K562 (cell line): ENCODE results near the gene SPAG4. TPM values are rescaled to one million over a fixed set of nuclear protein-coding genes. Genes with fewer than 3 reads are reported as not detected.
A peak's percentile ranks its signal among the peaks of the same experiment; 100 is the strongest.

Experiments
- ATAC-seq: fragments of 200-7000 bp; cut with Tn5 transposase; 3 replicates; pipeline ENCODE4 v1.9.1; 2020; ENCODE audit warnings: moderate library complexity
- BruUV-seq: library from RNA; stranded (reverse); fragments of 400-500 nt; replicated peaks from 2 replicates; lab custom pipeline; 2021; lab: Mats Ljungman, UMichigan
- CTCF ChIA-PET: fragments of 300-600 bp; formaldehyde crosslinking; extraction: SDS; loops from one replicate; lab custom pipeline; 2021; ENCODE audit warnings: low intra/inter-chr PET ratio; lab: Yijun Ruan, JAX
- POLR2A ChIA-PET: fragments of 300-600, 350-650 bp; sonication (Branson Sonifier 250); formaldehyde crosslinking; extraction: SDS; loops from one replicate; lab custom pipeline; 2021; ENCODE audit warnings: antibody characterized with exemption, inconsistent platforms; lab: Yijun Ruan, JAX
- DNase-seq, 4 experiments: peaks; one replicate each; pipeline versions ENCODE4 v3.0.0 to v3.0.0-alpha.2; 2011 to 2018; ENCODE audit warnings: low spot score in 3 of 4, mixed read lengths in 3 of 4; ENCODE audit errors: extremely low read depth in 1 of 4
- FAIRE-seq: peaks from 2 replicates; lab custom pipeline; 2011; peaks lifted over from hg19 to GRCh38; lab: Jason Lieb, UNC
- H2AFZ ChIP-seq: 2 replicates; pipeline ENCODE4 v1.6.0; 2011; ENCODE audit warnings: low read depth, low read length, control low read depth, inconsistent platforms
- H3K27ac ChIP-seq: fragments of 200-600 bp; 3 replicates; pipeline ENCODE4 v1.8.0; 2011; ENCODE audit warnings: low read depth, mild to moderate bottlenecking, control low read depth, inconsistent platforms, low read length, moderate library complexity, mixed read lengths; ENCODE audit errors: extremely low read depth
- H3K27me3 ChIP-seq, 2 experiments: fragments of 300-600 bp in 1 of 2; 2 replicates in 1 of 2; 3 replicates in 1 of 2; pipeline versions ENCODE4 v1.6.0 to v1.8.0; 2011; ENCODE audit warnings: inconsistent platforms in 2 of 2, low read length in 2 of 2, mild to moderate bottlenecking in 1 of 2, mixed read lengths in 1 of 2, moderate library complexity in 1 of 2; ENCODE audit not compliant: control insufficient read depth in 2 of 2, insufficient read depth in 2 of 2
- H3K36me3 ChIP-seq: fragments of 300-600 bp; 3 replicates; pipeline ENCODE4 v1.8.0; 2011; ENCODE audit warnings: mild to moderate bottlenecking, low read length, inconsistent platforms; ENCODE audit not compliant: control insufficient read depth, insufficient read depth
- H3K4me1 ChIP-seq, 2 experiments: fragments of 200-600 bp in 1 of 2; replicated peaks in 1 of 2; 2 replicates in 1 of 2; 3 replicates in 1 of 2; pipeline versions ENCODE4 v1.5.1 to v1.8.0; 2011; ENCODE audit warnings: inconsistent platforms in 2 of 2, low read length in 2 of 2, mild to moderate bottlenecking in 1 of 2, mixed read lengths in 1 of 2, moderate library complexity in 1 of 2; ENCODE audit not compliant: control insufficient read depth in 2 of 2, insufficient read depth in 2 of 2
- H3K4me2 ChIP-seq: 2 replicates; pipeline ENCODE4 v1.6.1; 2011; ENCODE audit warnings: low read length, control low read depth, inconsistent platforms, mixed read lengths; ENCODE audit not compliant: insufficient read depth
- H3K4me3 ChIP-seq: fragments of 200-600 bp; sonication (generic), shearing (Covaris generic); 2 replicates; pipeline ENCODE4 v1.5.1; 2016; ENCODE audit warnings: control low read depth, inconsistent platforms
- H3K79me2 ChIP-seq: fragments of 200-600 bp; 3 replicates; pipeline ENCODE4 v1.8.0; 2011; ENCODE audit warnings: low read length, inconsistent platforms; ENCODE audit not compliant: control insufficient read depth, insufficient read depth
- H3K9ac ChIP-seq, 2 experiments: 2 replicates each; pipeline versions ENCODE4 v1.6.0 to v1.6.1; 2011; ENCODE audit warnings: low read depth in 2 of 2, low read length in 2 of 2, control low read depth in 1 of 2, inconsistent platforms in 1 of 2, mild to moderate bottlenecking in 1 of 2, mixed read lengths in 1 of 2; ENCODE audit not compliant: insufficient read depth in 1 of 2
- H3K9me1 ChIP-seq: one replicate; pipeline ENCODE4 v1.6.0; 2011; ENCODE audit warnings: inconsistent platforms, mild to moderate bottlenecking, low read length, moderate library complexity; ENCODE audit not compliant: control insufficient read depth, insufficient read depth
- H3K9me3 ChIP-seq: replicated peaks from 2 replicates; pipeline ENCODE4 v1.5.1; 2011; ENCODE audit warnings: low read depth, low read length, inconsistent platforms; ENCODE audit not compliant: control insufficient read depth, insufficient read depth
- H4K20me1 ChIP-seq: replicated peaks from 2 replicates; pipeline ENCODE4 v1.6.1; 2011; ENCODE audit warnings: low read length, inconsistent platforms, mixed read lengths; ENCODE audit not compliant: control insufficient read depth, insufficient read depth
- C11orf30 ChIP-seq: fragments of 450-650 bp; IDR thresholded peaks from 2 replicates; pipeline ENCODE4 v1.6.1; 2016; ENCODE audit warnings: low read depth, mild to moderate bottlenecking
- CREB3 ChIP-seq: fragments of 450-650 bp; conservative IDR thresholded peaks from 2 replicates; pipeline ENCODE4 v1.6.1; 2016; ENCODE audit warnings: missing genetic modification characterization, low read depth, mild to moderate bottlenecking, missing compliant biosample characterization, moderate library complexity
- KDM4B ChIP-seq, 2 experiments: fragments of 450-650 bp in 1 of 2; sonication (generic) in 1 of 2; IDR thresholded peaks; 2 replicates each; pipeline ENCODE4 v1.6.1; 2016 to 2017; ENCODE audit warnings: borderline replicate concordance in 2 of 2, antibody characterized with exemption in 1 of 2, low read depth in 1 of 2, mild to moderate bottlenecking in 1 of 2
- UBTF ChIP-seq, 2 experiments: IDR thresholded peaks; 2 replicates each; pipeline ENCODE4 v1.6.1; 2012; ENCODE audit warnings: improper control_type of control experiment in 2 of 2, low read depth in 2 of 2, low read length in 2 of 2, borderline replicate concordance in 1 of 2
- ZBTB33 ChIP-seq: sonication (generic); formaldehyde crosslinking; IDR thresholded peaks from 2 replicates; pipeline ENCODE4 v1.8.1; 2023; ENCODE audit warnings: mild to moderate bottlenecking, missing genetic modification reagents
- ZNF280B ChIP-seq: fragments of 250-450 bp; sonication (Bioruptor Pico); IDR thresholded peaks from 2 replicates; pipeline ENCODE4 v1.5.1; 2021; ENCODE audit warnings: mild to moderate bottlenecking
- WGBS: fragments of 100-300 bp; shearing (Covaris generic); methylation state at CpG from one replicate; pipeline ENCODE4 v1.1.6; 2016; ENCODE audit warnings: low coverage, mixed read lengths; ENCODE audit not compliant: insufficient coverage; ENCODE audit errors: missing lambda C conversion rate; 5-methylcytosine and 5-hydroxymethylcytosine counted together
- in situ Hi-C: fragments of 300-500 bp; cut with MboI; formaldehyde crosslinking; loops from 4 replicates; pipeline ENCODE4 v1.15.0; 2018; ENCODE audit warnings: inconsistent platforms, mixed read lengths
- intact Hi-C: fragments of 100-400 bp; cut with micrococcal nuclease; formaldehyde crosslinking; loops from 2 replicates; pipeline ENCODE4 v1.14.2; 2022
- polyA plus RNA-seq, 8 experiments: library from polyadenylated mRNA; depleted of rRNA in 4 of 8; stranded (reverse) in 5 of 8; unstranded in 3 of 8; fragments of >200 nt; fragmentation: Nextera tagmentation in 2 of 8; fragmentation: Illumina TruSeq in 1 of 8; extraction: Ambion mirVana in 2 of 8; extraction: Trizol in 1 of 8; gene quantifications; 2 replicates each; pipeline versions ENCODE4 v1.2.1 to v1.2.3, GENCODE V29; 2011 to 2014; ENCODE audit warnings: inconsistent platforms in 1 of 8, missing spikeins in 1 of 8
- total RNA-seq, 7 experiments: library from RNA; depleted of rRNA in 6 of 7; stranded (reverse); fragments of >200 nt in 6 of 7; fragmentation: Illumina TruSeq in 2 of 7; extraction: Trizol in 2 of 7; gene quantifications; 2 replicates each; pipeline versions ENCODE4 v1.2.1 to v1.2.3, GENCODE V29; 2011 to 2021; ENCODE audit warnings: low replicate concordance in 1 of 7

SPAG4 gene
- total and polyA plus RNA-seq, 9 of the 15 experiments (the other 6 are each of a cell fraction or from before 2014, with no cell fraction given) = 1.6 to 11.4 (median 4.6) TPM

GRCh38 chr20:35664466-35665206, 49.0 kb downstream of the SPAG4 start, which contains the start of the genes CPNE1 and RBM12 (continued):
- TF ChIP-seq CREB3 (tag) (no peak), UBTF (IDR thresholded peaks at IDR 0.05; ENCODE audit: borderline replicate concordance in 1 of 2, low read depth in 2 of 2, low read length in 2 of 2) (peak in 1 of 2 experiments; percentile 76; a peak in 1 of 4 replicates), KDM4B (IDR thresholded peaks at IDR 0.05; ENCODE audit: borderline replicate concordance in 2 of 2, low read depth in 1 of 2) (no peak; a peak in 1 of 4 replicates), C11orf30 (0 out of 2 replicates have a peak, but pooled peaks have one; percentile 30)

GRCh38 chr20:35665949-35666288, 50.3 kb downstream of the SPAG4 start:
- Histone ChIP-seq H3K4me3 (no peak overlapping the region), H3K27ac (no peak overlapping the region), H3K9ac (no peak overlapping the region), H3K36me3 (peaks cover 30% of the 10 kb centered on the region), H3K4me2 (no peak overlapping the region), H3K79me2 (peaks cover 42% of the 10 kb centered on the region), H3K9me3 (no peaks in the 10 kb centered on the region), H3K4me1 (peaks cover 11 to 18% of the 10 kb centered on the region in 2 experiments; a peak in 4 of 5 replicates), H3K9me1 (no peaks in the 10 kb centered on the region), H2AFZ (no peak overlapping the region), H4K20me1 (peaks cover 31% of the 10 kb centered on the region), H3K27me3 (no peaks in the 10 kb centered on the region)
- 97% methylated on average over 16 of the region's 17 CpGs for WGBS
- FAIRE-seq = no peak
- TF ChIP-seq ZNF280B (CRISPR knock-in tag) (no peak), ZBTB33 (CRISPR knock-in tag) (peak; percentile 21; the same call in 1 of the 2 replicates)
- DNase-seq = no peak
- ChIA-PET CTCF (no interaction called here), POLR2A (interaction anchor here (0.7 to 1.0 kb wide), 3 partner anchors 10 to 76 kb away, joined by 3 read pairs; partner anchors contain the start of gene RBM39)
- no peak for ATAC-seq
- intact Hi-C loops (no loop called here), in situ Hi-C loops (no loop called here)
- BruUV-seq = no TSS peak
